ENCODE measurements around the gene SRC. TPM values are rescaled to one million over a fixed set of nuclear protein-coding genes. Genes with fewer than 3 reads are reported as not detected.

Gene SRC
- total and polyA plus RNA-seq, 2 donors (not counting 3 experiments of a cell fraction or from before 2014, with no cell fraction given) = 22.6 to 29.4 TPM

GRCh38 chr20:37416848-37417616 lies 71.1 kb downstream of the SRC start:
- BruUV-seq (replicated peaks) = no TSS peak
- H3K9me1 ChIP-seq (replicated peaks; ENCODE audit: control insufficient read depth, extremely low read depth, insufficient read depth, low read length) = no peaks in the 10 kb centered on the region
- no peaks in the 10 kb centered on the region for H4K20me1 ChIP-seq (replicated peaks; ENCODE audit: control insufficient read depth, extremely low read depth, insufficient read depth, low read length)
- intact Hi-C loops (cut with micrococcal nuclease) (no loop called here), dilution Hi-C loops (cut with MboI; ENCODE audit: extremely low pct_ligation_motif_present, low sequenced_read_pairs) (no loop called here)
- CTCF ChIA-PET = no interaction called here
- H3K27ac ChIP-seq (ENCODE audit: insufficient read depth, low read depth, low read length) = no peak overlapping the region
- FAIRE-seq (no peak), DNase-seq (ENCODE audit: low read depth, low spot score) (no peak)
- peaks cover 13 to 28% of the 10 kb centered on the region in 2 experiments for H3K27me3 ChIP-seq (ENCODE audit: control insufficient read depth in 2 of 2, insufficient read depth in 2 of 2, low read length in 2 of 2)
- POLR2A ChIA-PET = no interaction called here
- no peak overlapping the region for H3K9ac ChIP-seq (replicated peaks; ENCODE audit: extremely low read depth, insufficient read depth, low read length)
- no peak overlapping the region for H3K4me3 ChIP-seq (replicated peaks in 1 of 3; ENCODE audit: insufficient read depth in 1 of 3, low read depth in 1 of 3, low read length in 3 of 3)
- H3K36me3 ChIP-seq (ENCODE audit: control insufficient read depth in 2 of 2, extremely low read depth in 1 of 2, insufficient read depth in 2 of 2, low read length in 2 of 2) = no peaks in the 10 kb centered on the region
- no peak overlapping the region for H2AFZ ChIP-seq (ENCODE audit: low read depth, low read length)
- H3K9me3 ChIP-seq (replicated peaks; ENCODE audit: control insufficient read depth, insufficient read depth, low read length) = no peaks in the 10 kb centered on the region
- peaks cover under 1% of the 10 kb centered on the region for H3K4me1 ChIP-seq (ENCODE audit: control insufficient read depth, extremely low read depth, insufficient read depth, low read length)
- no peaks in the 10 kb centered on the region for H3K79me2 ChIP-seq (ENCODE audit: control insufficient read depth, insufficient read depth, low read length)
- TF ChIP-seq, protein P1, sequence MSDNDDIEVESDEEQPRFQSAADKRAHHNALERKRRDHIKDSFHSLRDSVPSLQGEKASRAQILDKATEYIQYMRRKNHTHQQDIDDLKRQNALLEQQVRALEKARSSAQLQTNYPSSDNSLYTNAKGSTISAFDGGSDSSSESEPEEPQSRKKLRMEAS (IDR thresholded peaks at IDR 0.05; ENCODE audit: insufficient read depth, insufficient read length) = no peak
- TF ChIP-seq EZH2 (IDR thresholded peaks at IDR 0.05; ENCODE audit: borderline replicate concordance, low read depth, low read length, severe bottlenecking) (no peak), FOS (IDR thresholded peaks at IDR 0.05; ENCODE audit: borderline replicate concordance, insufficient read depth, low read length) (no peak), POLR2A (IDR thresholded peaks at IDR 0.05; ENCODE audit: low read depth, low read length) (no peak), CTCF (IDR thresholded peaks at IDR 0.05; ENCODE audit: extremely low read depth in 1 of 2, insufficient read depth in 1 of 2, low read depth in 1 of 2, low read length in 2 of 2) (no peak), MYC (IDR thresholded peaks at IDR 0.05; ENCODE audit: low read depth, low read length) (no peak), JUN (IDR thresholded peaks at IDR 0.05; ENCODE audit: borderline replicate concordance, insufficient read depth, insufficient read length, low read depth) (no peak), POLR2AphosphoS5 (IDR thresholded peaks at IDR 0.05; ENCODE audit: insufficient read depth, low read depth, low read length) (no peak), GATA2 (IDR thresholded peaks at IDR 0.05; ENCODE audit: insufficient read depth, insufficient read length, low read depth, low read length) (no peak)
- H3K4me2 ChIP-seq (ENCODE audit: insufficient read depth, low read length) = no peak overlapping the region

All from endothelial cell of umbilical vein (primary cell).